ENCODE results near the gene ITGA8. TPM values are rescaled to one million over a fixed set of nuclear protein-coding genes. Genes with fewer than 3 reads are reported as not detected.

Gene ITGA8
- total RNA-seq, 3 donors from 2014 or later (not counting 1 experiment from before 2014, with no cell fraction given) = not detected

- 76% methylated on average over 6 of the region's 6 CpGs for WGBS (ENCODE audit: insufficient coverage)
- no peaks in the 10 kb centered on the region for H3K9me3 Mint-ChIP-seq
- no peaks in the 10 kb centered on the region for H3K27me3 ChIP-seq (ENCODE audit: control insufficient read depth, insufficient read depth, low read length)
- H3K36me3 Mint-ChIP-seq = no peaks in the 10 kb centered on the region
- H3K4me3 Mint-ChIP-seq = no peak overlapping the region
- no peak overlapping the region for H3K27ac ChIP-seq (ENCODE audit: low read length)
- TF ChIP-seq CTCF (IDR thresholded peaks at IDR 0.05) = no peak
- no peak overlapping the region for H3K27ac Mint-ChIP-seq
- H3K4me3 ChIP-seq (ENCODE audit: low read length) = no peak overlapping the region
- H3K4me1 ChIP-seq (ENCODE audit: control insufficient read depth, insufficient read depth, low read length) = no peaks in the 10 kb centered on the region
- no peaks in the 10 kb centered on the region for H3K27me3 Mint-ChIP-seq (ENCODE audit: low read depth in 2 of 2)
- DNase-seq (no peak), ATAC-seq (no peak)
- no peaks in the 10 kb centered on the region for H3K9me3 ChIP-seq (ENCODE audit: control insufficient read depth, insufficient read depth, low read length)
- no peaks in the 10 kb centered on the region for H3K4me1 Mint-ChIP-seq
- no peaks in the 10 kb centered on the region for H3K36me3 ChIP-seq (ENCODE audit: control insufficient read depth, insufficient read depth, low read length)
- intact Hi-C loops (cut with micrococcal nuclease) = no loop called here
Measured at GRCh38 chr10:15624401-15625196, 95.1 kb downstream of the ITGA8 start.

GRCh38 chr10:15620836-15621515 lies 98.7 kb downstream of the ITGA8 start:
- 56% methylated on average over 3 of the region's 3 CpGs for WGBS (ENCODE audit: insufficient coverage)
- TF ChIP-seq CTCF (IDR thresholded peaks at IDR 0.05) = no peak
- Mint-ChIP-seq H3K4me1 (no peaks in the 10 kb centered on the region), H3K27me3 (ENCODE audit: low read depth in 2 of 2) (no peaks in the 10 kb centered on the region), H3K4me3 (no peak overlapping the region), H3K27ac (no peak overlapping the region), H3K36me3 (no peaks in the 10 kb centered on the region), H3K9me3 (peaks cover 0 to 2% of the 10 kb centered on the region in 2 donors)
- no peak overlapping the region for H3K27ac ChIP-seq (ENCODE audit: low read length)
- no peaks in the 10 kb centered on the region for H3K4me1 ChIP-seq (ENCODE audit: control insufficient read depth, insufficient read depth, low read length)
- DNase-seq (no peak), ATAC-seq (no peak)
- no peaks in the 10 kb centered on the region for H3K27me3 ChIP-seq (ENCODE audit: control insufficient read depth, insufficient read depth, low read length)
- H3K9me3 ChIP-seq (ENCODE audit: control insufficient read depth, insufficient read depth, low read length) = no peaks in the 10 kb centered on the region
- no peaks in the 10 kb centered on the region for H3K36me3 ChIP-seq (ENCODE audit: control insufficient read depth, insufficient read depth, low read length)
- H3K4me3 ChIP-seq (ENCODE audit: low read length) = no peak overlapping the region
- intact Hi-C loops (cut with micrococcal nuclease) = no loop called here

GRCh38 chr10:15620337-15620736 lies 99.4 kb downstream of the ITGA8 start:
- Mint-ChIP-seq H3K27ac (no peak overlapping the region), H3K9me3 (peaks cover 0 to 2% of the 10 kb centered on the region in 2 donors), H3K4me1 (no peaks in the 10 kb centered on the region), H3K36me3 (no peaks in the 10 kb centered on the region), H3K4me3 (no peak overlapping the region), H3K27me3 (ENCODE audit: low read depth in 2 of 2) (no peaks in the 10 kb centered on the region)
- Histone ChIP-seq H3K27ac (ENCODE audit: low read length) (no peak overlapping the region), H3K36me3 (ENCODE audit: control insufficient read depth, insufficient read depth, low read length) (no peaks in the 10 kb centered on the region), H3K27me3 (ENCODE audit: control insufficient read depth, insufficient read depth, low read length) (no peaks in the 10 kb centered on the region), H3K9me3 (ENCODE audit: control insufficient read depth, insufficient read depth, low read length) (no peaks in the 10 kb centered on the region), H3K4me1 (ENCODE audit: control insufficient read depth, insufficient read depth, low read length) (no peaks in the 10 kb centered on the region), H3K4me3 (ENCODE audit: low read length) (no peak overlapping the region)
- 91% methylated on average over 5 of the region's 5 CpGs for WGBS (ENCODE audit: insufficient coverage)
- TF ChIP-seq CTCF (IDR thresholded peaks at IDR 0.05) = no peak
- no peak for DNase-seq
- intact Hi-C loops (cut with micrococcal nuclease) = no loop called here
- no peak for ATAC-seq
